ENCODE results near the gene STK38. TPM values are rescaled to one million over a fixed set of nuclear protein-coding genes. Genes with fewer than 3 reads are reported as not detected.

Gene STK38
- total and polyA plus RNA-seq, 2 of the 4 experiments (the other 2 are of a cell fraction): 10.6 to 19.7 TPM

DNA sequence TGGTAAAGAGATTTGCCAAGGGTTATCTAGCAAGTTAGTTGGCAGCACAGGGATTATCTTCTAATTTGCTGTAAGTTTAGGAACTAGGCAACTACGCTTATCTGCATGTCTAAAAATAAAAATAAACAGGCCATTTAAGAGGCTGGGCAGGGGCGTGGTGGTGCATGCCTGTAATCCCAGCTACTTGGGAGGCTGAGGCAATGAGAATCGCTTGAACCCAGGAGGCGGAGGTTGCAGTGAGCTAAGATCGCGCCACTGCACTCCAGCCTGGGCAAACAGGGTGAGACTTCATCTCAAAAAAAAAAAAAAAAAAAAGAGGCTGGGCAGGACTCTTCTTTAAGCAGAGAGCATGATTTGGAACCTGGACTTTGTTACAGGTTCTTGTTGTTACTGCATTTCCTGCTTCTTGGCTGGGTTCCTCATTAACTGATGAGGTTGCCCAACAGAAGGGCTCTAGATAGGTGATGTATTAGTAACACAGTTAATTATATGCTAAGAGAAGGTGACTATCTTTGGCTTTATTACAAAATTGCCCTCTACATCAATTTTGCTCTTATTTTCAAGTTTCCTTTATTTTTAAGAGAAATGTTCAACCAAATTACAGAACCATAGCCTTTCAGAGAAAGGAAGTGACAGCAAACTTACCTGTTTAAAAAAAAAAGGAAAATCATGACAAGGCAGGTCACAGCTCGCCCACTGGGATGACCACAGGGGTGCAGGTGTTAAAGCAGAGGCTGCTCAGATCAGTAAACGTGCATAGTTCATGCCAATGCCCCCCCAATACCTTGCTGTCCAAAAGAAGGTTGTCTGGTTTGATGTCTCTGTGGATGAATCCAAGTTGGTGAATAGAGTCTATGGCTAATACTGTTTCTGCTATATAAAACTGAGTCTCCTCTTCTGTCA, 32.5 kb downstream of the STK38 start:
- Histone ChIP-seq H3K9ac (ENCODE audit: low read depth, low read length) (no peak overlapping the region), H3K18ac (ENCODE audit: low read depth, low read length) (no peak overlapping the region), H3K4me1 (ENCODE audit: control insufficient read depth, insufficient read depth, low read length) (no peaks in the 10 kb centered on the region), H3K4ac (ENCODE audit: low read depth, low read length) (no peak overlapping the region), H4K8ac (ENCODE audit: low read depth in 2 of 2, low read length in 2 of 2) (no peak overlapping the region), H2BK120ac (ENCODE audit: low read depth, low read length) (no peak overlapping the region), H4K20me1 (ENCODE audit: insufficient read depth, low read length) (no peaks in the 10 kb centered on the region), H3K36me3 (ENCODE audit: control insufficient read depth, insufficient read depth, low read length) (peaks cover 25% of the 10 kb centered on the region), H2BK15ac (ENCODE audit: low read depth, low read length) (no peak overlapping the region), H2BK5ac (ENCODE audit: low read depth, low read length, poor library complexity, severe bottlenecking) (no peak overlapping the region), H2AK5ac (ENCODE audit: low read depth, low read length) (no peak overlapping the region), H4K91ac (ENCODE audit: insufficient read depth, low read depth, low read length) (no peak overlapping the region), H3K9me1 (ENCODE audit: insufficient read depth, low read length) (peaks cover 7% of the 10 kb centered on the region; the same call in 1 of the 2 replicates), H3K23ac (ENCODE audit: low read depth, low read length) (no peak overlapping the region), H3K9me3 (ENCODE audit: control insufficient read depth, insufficient read depth, low read length) (no peaks in the 10 kb centered on the region), H2AFZ (replicated peaks; ENCODE audit: low read length, poor library complexity) (no peak overlapping the region), H3K4me3 (ENCODE audit: insufficient read depth, low read depth, low read length) (no peak overlapping the region), H4K5ac (ENCODE audit: low read depth, low read length) (no peak overlapping the region), H2AK9ac (replicated peaks; ENCODE audit: low read depth, low read length, poor library complexity) (no peak overlapping the region), H3K4me2 (ENCODE audit: low read depth, low read length) (no peak overlapping the region), H3K27me3 (ENCODE audit: control insufficient read depth, insufficient read depth, low read length) (no peaks in the 10 kb centered on the region), H3K79me1 (ENCODE audit: low read depth in 1 of 2, low read length in 2 of 2) (peaks cover 3 to 5% of the 10 kb centered on the region in 2 experiments; a peak in 2 of 4 replicates), H2BK20ac (ENCODE audit: low read depth, low read length) (no peak overlapping the region), H3K56ac (ENCODE audit: extremely low read depth, insufficient read depth, low read length) (no peak overlapping the region), H3K27ac (ENCODE audit: insufficient read depth, low read length) (no peak overlapping the region), H3K14ac (replicated peaks; ENCODE audit: low read depth, low read length) (no peak overlapping the region)
- BruUV-seq (replicated peaks): no TSS peak
- intact Hi-C loops (cut with micrococcal nuclease) (no loop called here), dilution Hi-C loops (cut with HindIII; ENCODE audit: low sequenced_read_pairs, unreplicated experiment) (no loop called here), in situ Hi-C loops (cut with MboI; ENCODE audit: low sequenced_read_pairs) (no loop called here)
- WGBS, 2 experiments (ENCODE audit: extremely low coverage in 2 of 2, insufficient read length in 1 of 2): 100% methylated on average over 5 of the region's 8 CpGs; no CpG with 5 or more reads in 1 of the 2 experiments
- DNase-seq (no peak), ATAC-seq (ENCODE audit: low read depth) (no peak)
- no peak for TF ChIP-seq RAD21 (IDR thresholded peaks at IDR 0.05; ENCODE audit: low read length)
- TF ChIP-seq BHLHE40 (IDR thresholded peaks at IDR 0.05; ENCODE audit: low read depth, low read length): no peak
- no peak for TF ChIP-seq CEBPB (IDR thresholded peaks at IDR 0.05; ENCODE audit: low read depth, low read length)
- no peak for TF ChIP-seq POLR2A (IDR thresholded peaks at IDR 0.05; ENCODE audit: low read depth, low read length)
- TF ChIP-seq RCOR1 (IDR thresholded peaks at IDR 0.05; ENCODE audit: insufficient replicate concordance, low read length): no peak
- TF ChIP-seq, protein P1, sequence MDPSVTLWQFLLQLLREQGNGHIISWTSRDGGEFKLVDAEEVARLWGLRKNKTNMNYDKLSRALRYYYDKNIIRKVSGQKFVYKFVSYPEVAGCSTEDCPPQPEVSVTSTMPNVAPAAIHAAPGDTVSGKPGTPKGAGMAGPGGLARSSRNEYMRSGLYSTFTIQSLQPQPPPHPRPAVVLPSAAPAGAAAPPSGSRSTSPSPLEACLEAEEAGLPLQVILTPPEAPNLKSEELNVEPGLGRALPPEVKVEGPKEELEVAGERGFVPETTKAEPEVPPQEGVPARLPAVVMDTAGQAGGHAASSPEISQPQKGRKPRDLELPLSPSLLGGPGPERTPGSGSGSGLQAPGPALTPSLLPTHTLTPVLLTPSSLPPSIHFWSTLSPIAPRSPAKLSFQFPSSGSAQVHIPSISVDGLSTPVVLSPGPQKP (IDR thresholded peaks at IDR 0.05; ENCODE audit: borderline replicate concordance, low read depth, low read length): no peak
- no peak for TF ChIP-seq MAZ (IDR thresholded peaks at IDR 0.05; ENCODE audit: borderline replicate concordance, low read depth, low read length)
- TF ChIP-seq, protein P2, sequence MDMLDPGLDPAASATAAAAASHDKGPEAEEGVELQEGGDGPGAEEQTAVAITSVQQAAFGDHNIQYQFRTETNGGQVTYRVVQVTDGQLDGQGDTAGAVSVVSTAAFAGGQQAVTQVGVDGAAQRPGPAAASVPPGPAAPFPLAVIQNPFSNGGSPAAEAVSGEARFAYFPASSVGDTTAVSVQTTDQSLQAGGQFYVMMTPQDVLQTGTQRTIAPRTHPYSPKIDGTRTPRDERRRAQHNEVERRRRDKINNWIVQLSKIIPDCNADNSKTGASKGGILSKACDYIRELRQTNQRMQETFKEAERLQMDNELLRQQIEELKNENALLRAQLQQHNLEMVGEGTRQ (IDR thresholded peaks at IDR 0.05; ENCODE audit: low read depth, low read length): no peak
- no peak for TF ChIP-seq NFE2L2 (IDR thresholded peaks at IDR 0.05; ENCODE audit: low read depth, low read length)
- TF ChIP-seq MXI1 (IDR thresholded peaks at IDR 0.05; ENCODE audit: borderline replicate concordance, low read depth, low read length): no peak
- no peak for TF ChIP-seq FOS (IDR thresholded peaks at IDR 0.05; ENCODE audit: low read depth, low read length)
- TF ChIP-seq SMC3 (IDR thresholded peaks at IDR 0.05; ENCODE audit: low read depth, low read length): no peak
- TF ChIP-seq, protein P3, sequence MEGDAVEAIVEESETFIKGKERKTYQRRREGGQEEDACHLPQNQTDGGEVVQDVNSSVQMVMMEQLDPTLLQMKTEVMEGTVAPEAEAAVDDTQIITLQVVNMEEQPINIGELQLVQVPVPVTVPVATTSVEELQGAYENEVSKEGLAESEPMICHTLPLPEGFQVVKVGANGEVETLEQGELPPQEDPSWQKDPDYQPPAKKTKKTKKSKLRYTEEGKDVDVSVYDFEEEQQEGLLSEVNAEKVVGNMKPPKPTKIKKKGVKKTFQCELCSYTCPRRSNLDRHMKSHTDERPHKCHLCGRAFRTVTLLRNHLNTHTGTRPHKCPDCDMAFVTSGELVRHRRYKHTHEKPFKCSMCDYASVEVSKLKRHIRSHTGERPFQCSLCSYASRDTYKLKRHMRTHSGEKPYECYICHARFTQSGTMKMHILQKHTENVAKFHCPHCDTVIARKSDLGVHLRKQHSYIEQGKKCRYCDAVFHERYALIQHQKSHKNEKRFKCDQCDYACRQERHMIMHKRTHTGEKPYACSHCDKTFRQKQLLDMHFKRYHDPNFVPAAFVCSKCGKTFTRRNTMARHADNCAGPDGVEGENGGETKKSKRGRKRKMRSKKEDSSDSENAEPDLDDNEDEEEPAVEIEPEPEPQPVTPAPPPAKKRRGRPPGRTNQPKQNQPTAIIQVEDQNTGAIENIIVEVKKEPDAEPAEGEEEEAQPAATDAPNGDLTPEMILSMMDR (conservative IDR thresholded peaks at IDR 0.05; ENCODE audit: low read depth, low read length): no peak
- no peak for TF ChIP-seq CHD1 (IDR thresholded peaks at IDR 0.05; ENCODE audit: low read depth, low read length)
- CTCF ChIA-PET: no interaction called here
- POLR2A ChIA-PET (ENCODE audit: unreplicated experiment): interaction anchor here (0.6 kb wide), 1 partner anchor 245 kb away, joined by 8 read pairs; no protein-coding TSS in a partner anchor
